Measurements from ENCODE around the gene TEX26.

GRCh38 chr13:30982506-30982905 is 50.0 kb downstream of the TEX26 start:
- TF ChIP-seq CTCF (conservative IDR thresholded peaks at IDR 0.05; ENCODE audit: low read depth, low read length) = no peak
- TF ChIP-seq RFX5 (IDR thresholded peaks at IDR 0.05; ENCODE audit: low read depth, low read length) = no peak
- TF ChIP-seq MAZ (IDR thresholded peaks at IDR 0.05; ENCODE audit: borderline replicate concordance, low read depth, low read length) = no peak
- no peak for TF ChIP-seq FOS (IDR thresholded peaks at IDR 0.05; ENCODE audit: low read depth, low read length)
- TF ChIP-seq MAFK (IDR thresholded peaks at IDR 0.05; ENCODE audit: low read depth, low read length) = no peak

Data from IMR-90 (cell line).